DOHH2 (cell line): ENCODE measurements around the gene FHOD3.

Source experiments
- EZH2phosphoT487 ChIP-seq: fragments of 200-600 bp; sonication (generic); IDR thresholded peaks from 2 replicates; pipeline ENCODE4 v1.6.1; 2017; ENCODE audit warnings: borderline replicate concordance, mild to moderate bottlenecking, antibody characterized with exemption, low read length, moderate library complexity, mixed read lengths
- TF ChIP-seq, protein P1 (sequence below): fragments of 200-600 bp; sonication (generic); IDR thresholded peaks from one replicate; pipeline ENCODE4 v1.5.1; 2014; ENCODE audit warnings: antibody characterized with exemption, mild to moderate bottlenecking, low read depth, low read length; ENCODE audit not compliant: poor library complexity, severe bottlenecking

DNA sequence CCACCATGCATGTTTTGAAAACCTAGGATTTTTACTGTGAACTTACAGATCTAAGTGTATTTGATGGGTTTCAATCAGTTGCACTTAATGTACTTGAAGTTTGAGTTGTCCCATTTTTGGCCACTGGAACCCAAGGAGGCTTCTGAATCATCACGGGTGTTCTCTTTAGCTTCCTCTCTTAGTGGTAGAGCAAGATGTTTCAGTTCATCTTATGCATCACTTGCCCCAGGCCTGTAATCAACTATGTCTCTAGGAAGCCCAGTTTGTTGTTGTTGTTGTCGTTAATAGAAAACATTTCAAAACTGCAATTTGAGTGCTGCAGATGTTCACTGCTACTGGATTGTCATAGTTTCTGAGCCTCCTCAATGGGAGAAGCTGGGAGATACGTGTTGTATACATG lies 97.0 kb downstream of the FHOD3 start:
- TF ChIP-seq, protein P1, sequence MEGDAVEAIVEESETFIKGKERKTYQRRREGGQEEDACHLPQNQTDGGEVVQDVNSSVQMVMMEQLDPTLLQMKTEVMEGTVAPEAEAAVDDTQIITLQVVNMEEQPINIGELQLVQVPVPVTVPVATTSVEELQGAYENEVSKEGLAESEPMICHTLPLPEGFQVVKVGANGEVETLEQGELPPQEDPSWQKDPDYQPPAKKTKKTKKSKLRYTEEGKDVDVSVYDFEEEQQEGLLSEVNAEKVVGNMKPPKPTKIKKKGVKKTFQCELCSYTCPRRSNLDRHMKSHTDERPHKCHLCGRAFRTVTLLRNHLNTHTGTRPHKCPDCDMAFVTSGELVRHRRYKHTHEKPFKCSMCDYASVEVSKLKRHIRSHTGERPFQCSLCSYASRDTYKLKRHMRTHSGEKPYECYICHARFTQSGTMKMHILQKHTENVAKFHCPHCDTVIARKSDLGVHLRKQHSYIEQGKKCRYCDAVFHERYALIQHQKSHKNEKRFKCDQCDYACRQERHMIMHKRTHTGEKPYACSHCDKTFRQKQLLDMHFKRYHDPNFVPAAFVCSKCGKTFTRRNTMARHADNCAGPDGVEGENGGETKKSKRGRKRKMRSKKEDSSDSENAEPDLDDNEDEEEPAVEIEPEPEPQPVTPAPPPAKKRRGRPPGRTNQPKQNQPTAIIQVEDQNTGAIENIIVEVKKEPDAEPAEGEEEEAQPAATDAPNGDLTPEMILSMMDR = no peak
- no peak for TF ChIP-seq EZH2phosphoT487
